Tracheal epithelial cell (primary cell): Measurements from ENCODE around the gene TRMT112. TPM values are rescaled to one million over a fixed set of nuclear protein-coding genes. Genes with fewer than 3 reads are reported as not detected.

Experiments used
- total RNA-seq: library from RNA; depleted of rRNA; stranded (reverse); fragments of >200 nt; gene quantifications from 2 replicates; pipeline ENCODE4 v1.2.1, GENCODE V29; 2014

The TRMT112 gene
- 255 and 420 TPM in 2 replicates for total RNA-seq

GRCh38 chr11:64317325-64317960 lies at the start of gene TRMT112:
TRMT112 (minus strand) TSS chr11:64317559; CDS start chr11:64317526, 33 bp downstream.

GRCh38 chr11:64358907-64359711 lies 41.8 kb upstream of the TRMT112 start, which contains the start of gene RPS6KA4:
RPS6KA4 (plus strand) TSS chr11:64359162; CDS start chr11:64359236, 74 bp downstream.

GRCh38 chr11:64339754-64340408 lies 22.5 kb upstream of the TRMT112 start, which contains the start of gene CCDC88B:
CCDC88B (plus strand) TSS chr11:64340204; CDS start chr11:64340267, 63 bp downstream.

GRCh38 chr11:64317961-64318765 lies 804 bp upstream of the TRMT112 start, which contains the start of gene PRDX5:
PRDX5 (plus strand) TSS chr11:64318121; CDS start chr11:64318216, 95 bp downstream.

GRCh38 chr11:64305075-64305690 lies 12.2 kb downstream of the TRMT112 start, which contains the start of gene ESRRA:
ESRRA (plus strand) TSS chr11:64305524; CDS start chr11:64307180, 1,656 bp downstream.

GRCh38 chr11:64299847-64300648 lies 17.3 kb downstream of the TRMT112 start, which contains the start of gene CATSPERZ:
CATSPERZ (plus strand) TSS chr11:64300358; CDS start chr11:64300411, 53 bp downstream.

GRCh38 chr11:64291262-64291751 lies 26.1 kb downstream of the TRMT112 start, which contains the start of gene KCNK4:
KCNK4 (plus strand) TSS chr11:64291302; CDS start chr11:64293019, 1,717 bp downstream.

GRCh38 chr11:64284962-64285884 lies 32.1 kb downstream of the TRMT112 start, which contains the start of gene GPR137:
GPR137 (plus strand) TSS chr11:64285848; CDS start chr11:64286525, 677 bp downstream.

GRCh38 chr11:64284048-64284961 lies 33.1 kb downstream of the TRMT112 start, which contains the start of gene BAD:
BAD (minus strand) TSS chr11:64284665; CDS start chr11:64284368, 297 bp downstream.

Other genes starting within 250 kb of the TRMT112 start
- gene MACROD1, start 151.4 kb downstream of the TRMT112 start, total RNA-seq = 28.3 and 44.1 TPM in 2 replicates
- gene STIP1, start 131.4 kb downstream of the TRMT112 start, total RNA-seq = 98.9 and 144 TPM in 2 replicates
- gene FERMT3, start 110.8 kb downstream of the TRMT112 start, total RNA-seq = 0.96 and 1.3 TPM in 2 replicates
- gene TRPT1, start 91.4 kb downstream of the TRMT112 start, total RNA-seq = 33.5 and 64.8 TPM in 2 replicates
- 72.5 and 84.8 TPM in 2 replicates for gene NUDT22, start 91.3 kb downstream of the TRMT112 start, total RNA-seq
- 4.1 and 7.0 TPM in 2 replicates for gene DNAJC4, start 87.0 kb downstream of the TRMT112 start, total RNA-seq
- 14.9 and 22.2 TPM in 2 replicates for gene VEGFB, start 83.0 kb downstream of the TRMT112 start, total RNA-seq
- gene FKBP2, start 76.5 kb downstream of the TRMT112 start, total RNA-seq = 45.2 and 70.1 TPM in 2 replicates
- 389 and 401 TPM in 2 replicates for gene PPP1R14B, start 70.6 kb downstream of the TRMT112 start, total RNA-seq
- gene PLCB3, start 66.0 kb downstream of the TRMT112 start, total RNA-seq = 29.4 and 63.6 TPM in 2 replicates
- gene BAD, start 32.9 kb downstream of the TRMT112 start, total RNA-seq = 88.2 and 97.6 TPM in 2 replicates
- gene GPR137, start 31.7 kb downstream of the TRMT112 start, total RNA-seq = 3.9 and 6.4 TPM in 2 replicates
- gene KCNK4, start 26.3 kb downstream of the TRMT112 start, total RNA-seq = not detected in 2 replicates
- 0.48 TPM in 1 of 2 replicates, not detected in the other for gene CATSPERZ, start 17.2 kb downstream of the TRMT112 start, total RNA-seq
- 131 and 162 TPM in 2 replicates for gene ESRRA, start 12.0 kb downstream of the TRMT112 start, total RNA-seq
- 374 and 392 TPM in 2 replicates for gene PRDX5, start 562 bp upstream of the TRMT112 start, total RNA-seq
- 2.4 and 7.7 TPM in 2 replicates for gene CCDC88B, start 22.6 kb upstream of the TRMT112 start, total RNA-seq
- 54.9 and 61.6 TPM in 2 replicates for gene RPS6KA4, start 41.6 kb upstream of the TRMT112 start, total RNA-seq
- under 0.01 TPM in 1 of 2 replicates, not detected in the other for gene SLC22A11, start 238.4 kb upstream of the TRMT112 start, total RNA-seq